Vagina (tissue), 2 donors: ENCODE measurements around the gene DMAC2. TPM values are rescaled to one million over a fixed set of nuclear protein-coding genes. Genes with fewer than 3 reads are reported as not detected.
"Not testable (repeated sequence)": the region's sequence is repeated elsewhere in the genome, so short reads cannot be mapped to it uniquely, and the experiment has no call there.

ENCODE experiments used
- DNase-seq, 2 donors: peaks; one replicate each; pipeline ENCODE4 v3.0.0-alpha.2; 2017; ENCODE audit errors: extremely low spot score in 2 of 2
- H3K27ac ChIP-seq: fragments of 200-600 bp; sonication (generic); one replicate; pipeline ENCODE4 v1.5.1; 2019
- H3K27me3 ChIP-seq: fragments of 200-600 bp; sonication (generic); one replicate; pipeline ENCODE4 v1.5.1; 2019
- H3K36me3 ChIP-seq, 2 donors: fragments of 200-600 bp; sonication (generic); one replicate each; pipeline ENCODE4 v1.5.1; 2017 to 2019
- H3K4me1 ChIP-seq: fragments of 200-600 bp; sonication (generic); one replicate; pipeline ENCODE4 v1.5.1; 2019
- H3K4me3 ChIP-seq, 2 donors: fragments of 200-600 bp; sonication (generic); 1 replicate in 1 of 2; 2 replicates in 1 of 2; pipeline ENCODE4 v1.5.1; 2016 to 2019
- H3K9me3 ChIP-seq: fragments of 200-600 bp; sonication (generic); one replicate; pipeline ENCODE4 v1.5.1; 2019
- CTCF ChIP-seq, 3 experiments: fragments of 450-650 bp in 2 of 3; fragments of 200-600 bp in 1 of 3; sonication (generic) in 1 of 3; IDR thresholded peaks; one replicate each; pipeline ENCODE4 v1.5.1; 2017 to 2019; ENCODE audit warnings: antibody characterized with exemption in 3 of 3, mild to moderate bottlenecking in 2 of 3, moderate library complexity in 2 of 3
- POLR2A ChIP-seq, 2 donors: fragments of 450-650 bp; IDR thresholded peaks; one replicate each; pipeline ENCODE4 v1.6.1; 2017; ENCODE audit warnings: antibody characterized with exemption in 2 of 2, mild to moderate bottlenecking in 2 of 2, moderate library complexity in 2 of 2
- POLR2AphosphoS5 ChIP-seq, 2 donors: sonication (generic); formaldehyde crosslinking; IDR thresholded peaks; one replicate each; pipeline ENCODE4 v1.9.0; 2017; ENCODE audit warnings: antibody characterized with exemption in 2 of 2, mild to moderate bottlenecking in 2 of 2, low read depth in 1 of 2; ENCODE audit not compliant: insufficient read depth in 1 of 2
- intact Hi-C: fragments of 100-400 bp; cut with DNase I; formaldehyde crosslinking; loops from one replicate; pipeline ENCODE4 v1.15.1; 2023
- total RNA-seq: library from RNA; depleted of rRNA; stranded (reverse); fragments of >200 nt; gene quantifications from one replicate; pipeline ENCODE4 v1.2.3, GENCODE V29; 2016

DMAC2 gene
- total RNA-seq = 39.8 TPM

- Histone ChIP-seq H3K27ac (peak within 1 kb of the TSS; percentile 90), H3K4me3 (peak within 1 kb of the TSS; percentile 67 to 68), H3K27me3 (no peaks in the 10 kb centered on the region), H3K9me3 (no peaks in the 10 kb centered on the region), H3K4me1 (peaks cover 20% of the 10 kb centered on the region), H3K36me3 (no peaks in the 10 kb centered on the region)
- DNase-seq = peak in 1 of 2 donors; percentile 98
- intact Hi-C loops = no loop called here
- TF ChIP-seq POLR2AphosphoS5 (IDR thresholded peaks at IDR 0.05; ENCODE audit: insufficient read depth in 1 of 2, low read depth in 1 of 2) (peak; percentile 97 to 98), CTCF (IDR thresholded peaks at IDR 0.05) (peak; percentile 0 to 36 (median 15)), POLR2A (IDR thresholded peaks at IDR 0.05) (peak in 1 of 2 donors; percentile 74)
These were observed at the start of gene DMAC2 for GRCh38 chr19:41439441-41440222. Gene DMAC2 (minus strand): TSS chr19:41439912. CDS start chr19:41439899, 13 bp downstream.

- H3K36me3 ChIP-seq, H3K27ac ChIP-seq, H3K27me3 ChIP-seq, H3K9me3 ChIP-seq, DNase-seq, H3K4me3 ChIP-seq, intact Hi-C loops, H3K4me1 ChIP-seq: not testable (repeated sequence)
These were observed 47.2 kb upstream of the DMAC2 start for GRCh38 chr19:41486953-41487352.

GRCh38 chr19:41484822-41485221 is 45.1 kb upstream of the DMAC2 start:
- intact Hi-C loops = no loop called here
- H3K4me3 ChIP-seq = no peak overlapping the region
- no peaks in the 10 kb centered on the region for H3K4me1 ChIP-seq
- DNase-seq = no peak
- no peaks in the 10 kb centered on the region for H3K27me3 ChIP-seq
- H3K36me3 ChIP-seq = no peaks in the 10 kb centered on the region
- TF ChIP-seq CTCF (IDR thresholded peaks at IDR 0.05) (no peak), POLR2AphosphoS5 (IDR thresholded peaks at IDR 0.05; ENCODE audit: insufficient read depth in 1 of 2, low read depth in 1 of 2) (no peak), POLR2A (IDR thresholded peaks at IDR 0.05) (no peak)
- no peaks in the 10 kb centered on the region for H3K9me3 ChIP-seq
- H3K27ac ChIP-seq = no peak overlapping the region

GRCh38 chr19:41480336-41480735 is 40.6 kb upstream of the DMAC2 start:
- Histone ChIP-seq H3K9me3 (no peaks in the 10 kb centered on the region), H3K4me1 (no peaks in the 10 kb centered on the region), H3K36me3 (no peaks in the 10 kb centered on the region), H3K4me3 (no peak overlapping the region), H3K27me3 (no peaks in the 10 kb centered on the region), H3K27ac (peak overlapping the region; percentile 9)
- intact Hi-C loops = no loop called here
- DNase-seq = no peak
- TF ChIP-seq CTCF (IDR thresholded peaks at IDR 0.05) (no peak), POLR2AphosphoS5 (IDR thresholded peaks at IDR 0.05; ENCODE audit: insufficient read depth in 1 of 2, low read depth in 1 of 2) (no peak), POLR2A (IDR thresholded peaks at IDR 0.05) (no peak)

GRCh38 chr19:41479757-41480191 is 40.1 kb upstream of the DMAC2 start:
- Histone ChIP-seq H3K4me3 (no peak overlapping the region), H3K9me3 (no peaks in the 10 kb centered on the region), H3K27me3 (no peaks in the 10 kb centered on the region), H3K36me3 (no peaks in the 10 kb centered on the region), H3K27ac (peak overlapping the region; percentile 9), H3K4me1 (no peaks in the 10 kb centered on the region)
- DNase-seq = no peak
- TF ChIP-seq POLR2AphosphoS5 (IDR thresholded peaks at IDR 0.05; ENCODE audit: insufficient read depth in 1 of 2, low read depth in 1 of 2) (peak in 1 of 2 donors; percentile 36), CTCF (IDR thresholded peaks at IDR 0.05) (no peak)
- intact Hi-C loops = no loop called here
